ENCODE results near the gene ELMOD1.

GRCh38 chr11:107707807-107708206, 116.9 kb downstream of the ELMOD1 start:
- TF ChIP-seq CTCF (IDR thresholded peaks at IDR 0.05 in 2 of 3, conservative IDR thresholded peaks at IDR 0.05 in 1 of 3; ENCODE audit: control insufficient read depth in 2 of 3, extremely low read depth in 1 of 3, insufficient read depth in 1 of 3, low read depth in 3 of 3, low read length in 3 of 3) (no peak), PRDM15 (CRISPR knock-in tag; IDR thresholded peaks at IDR 0.05) (no peak), EGR1 (IDR thresholded peaks at IDR 0.05; ENCODE audit: borderline replicate concordance in 1 of 2, low read depth in 2 of 2, low read length in 2 of 2) (no peak)

All from GM12878 (cell line).